ENCODE results near the gene IKZF2.

DNA sequence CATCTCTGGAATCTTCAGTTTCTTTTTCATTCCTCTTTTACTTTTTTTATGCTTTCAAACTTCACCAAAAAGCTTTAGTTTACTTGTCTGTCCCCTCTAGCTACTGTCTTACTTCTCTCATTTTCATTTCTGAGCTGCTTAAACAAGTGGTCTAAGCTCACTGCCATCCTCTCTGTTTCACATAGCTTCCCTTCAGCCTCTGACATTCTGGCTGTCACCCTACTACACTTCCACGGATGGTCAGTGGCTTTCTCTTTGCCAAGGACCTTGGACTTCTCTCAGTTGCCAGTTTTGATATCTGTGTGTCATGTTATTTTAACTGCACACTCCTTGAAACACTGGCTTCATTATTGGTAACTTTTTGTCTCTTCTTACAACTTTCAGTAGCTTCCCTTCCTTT is 176.1 kb downstream of the IKZF2 start:
- TF ChIP-seq CTCF (IDR thresholded peaks at IDR 0.05) (no peak), EP300 (IDR thresholded peaks at IDR 0.05) (no peak)
